ENCODE results near the gene CAMK4.

The CAMK4 gene

GRCh38 chr5:111532886-111533582 is 308.9 kb downstream of the CAMK4 start:
- no peak for DNase-seq (ENCODE audit: low read depth in 2 of 2)

GRCh38 chr5:111535879-111536549 is 311.8 kb downstream of the CAMK4 start:
- DNase-seq (ENCODE audit: low read depth in 2 of 2) = no peak

- no peak for DNase-seq (ENCODE audit: low read depth in 2 of 2)
Observed at GRCh38 chr5:111537141-111538024, 313.2 kb downstream of the CAMK4 start.

All from fibroblast of skin of left quadriceps (primary cell).